Panc1 (cell line): ENCODE data around the gene MAPK7. TPM values are rescaled to one million over a fixed set of nuclear protein-coding genes. Genes with fewer than 3 reads are reported as not detected.

Experiments
- ATAC-seq: fragments of 200-7000 bp; cut with Tn5 transposase; 2 replicates; pipeline ENCODE4 v1.9.1; 2020; ENCODE audit warnings: mild to moderate bottlenecking, moderate library complexity
- BruUV-seq: library from RNA; stranded (reverse); fragments of 400-500 nt; replicated peaks from 2 replicates; lab custom pipeline; 2021; lab: Mats Ljungman, UMichigan
- CTCF ChIA-PET: fragments of 300-600 bp; sonication (Branson Sonifier 250); formaldehyde crosslinking; loops from one replicate; lab custom pipeline; 2022; ENCODE audit warnings: antibody characterized with exemption; lab: Charles Lee
- POLR2A ChIA-PET: fragments of 300-600 bp; sonication (Branson Sonifier 250); formaldehyde crosslinking; loops from one replicate; lab custom pipeline; 2022; ENCODE audit warnings: antibody characterized with exemption; lab: Charles Lee
- DNase-seq: peaks from one replicate; pipeline ENCODE4 v3.0.0-alpha.2; 2010; ENCODE audit warnings: low read depth, low spot score
- H3K27ac ChIP-seq: 2 replicates; pipeline ENCODE4 v1.5.1; 2011; ENCODE audit warnings: mild to moderate bottlenecking, low read length, inconsistent platforms
- H3K27me3 ChIP-seq: fragments of 200-500 bp; sonication (Bioruptor generic); 2 replicates; pipeline ENCODE4 v1.6.0; 2014; ENCODE audit warnings: low read length, inconsistent platforms; ENCODE audit not compliant: control insufficient read depth, insufficient read depth
- H3K36me3 ChIP-seq: fragments of 200-500 bp; sonication (Bioruptor generic); 2 replicates; pipeline ENCODE4 v1.5.1; 2014; ENCODE audit warnings: inconsistent platforms, mild to moderate bottlenecking, low read length, moderate library complexity; ENCODE audit not compliant: control insufficient read depth, insufficient read depth
- H3K4me1 ChIP-seq: 2 replicates; pipeline ENCODE4 v1.5.1; 2011; ENCODE audit warnings: inconsistent platforms, mild to moderate bottlenecking, low read length, moderate library complexity; ENCODE audit not compliant: control insufficient read depth, insufficient read depth
- H3K4me3 ChIP-seq, 2 experiments: 2 replicates each; pipeline ENCODE4 v1.5.1; 2011 to 2012; ENCODE audit warnings: low read depth in 2 of 2, low read length in 2 of 2, mild to moderate bottlenecking in 2 of 2, inconsistent platforms in 1 of 2, moderate library complexity in 1 of 2
- H3K9me3 ChIP-seq: fragments of 200-500 bp; sonication (Bioruptor generic); 2 replicates; pipeline ENCODE4 v1.5.1; 2014; ENCODE audit warnings: low read depth, mild to moderate bottlenecking, inconsistent platforms, low read length, moderate library complexity; ENCODE audit not compliant: control insufficient read depth, insufficient read depth
- CTCF ChIP-seq: fragments of 450-650 bp; IDR thresholded peaks from 2 replicates; pipeline ENCODE4 v1.5.1; 2017; ENCODE audit warnings: mild to moderate bottlenecking
- POLR2AphosphoS5 ChIP-seq: IDR thresholded peaks from 2 replicates; pipeline ENCODE4 v1.6.1; 2012; ENCODE audit warnings: mild to moderate bottlenecking, low read depth, low read length, moderate library complexity
- SIN3A ChIP-seq: IDR thresholded peaks from 2 replicates; pipeline ENCODE4 v1.6.1; 2012; ENCODE audit warnings: low read depth, mild to moderate bottlenecking, low read length, moderate library complexity, borderline replicate concordance; ENCODE audit not compliant: insufficient read depth
- TCF7L2 ChIP-seq: IDR thresholded peaks from 2 replicates; pipeline ENCODE4 v1.6.1; 2011; ENCODE audit warnings: mild to moderate bottlenecking, low read depth, low read length, inconsistent platforms
- in situ Hi-C: cut with HindIII; loops from 2 replicates; pipeline ENCODE4 v1.10.0; 2016; ENCODE audit warnings: low sequenced_read_pairs, low pct_unique_long_range_greater_than_20kb
- intact Hi-C: fragments of 100-400 bp; cut with micrococcal nuclease; formaldehyde crosslinking; loops from one replicate; pipeline ENCODE4 v1.10.0; 2022; ENCODE audit not compliant: unreplicated experiment
- total RNA-seq: library from RNA; stranded (reverse); gene quantifications from one replicate; pipeline ENCODE4 v1.2.1, GENCODE V29; 2021; ENCODE audit not compliant: unreplicated experiment
- TF ChIP-seq, protein P1 (sequence below), 2 experiments: IDR thresholded peaks; 2 replicates each; pipeline ENCODE4 v1.6.1; 2011 to 2012; ENCODE audit warnings: low read depth in 2 of 2, control low read depth in 1 of 2, low read length in 1 of 2, mild to moderate bottlenecking in 1 of 2, moderate library complexity in 1 of 2; ENCODE audit not compliant: insufficient read depth in 1 of 2

MAPK7 gene
- total RNA-seq, 1 experiment from 2014 or later = 28.9 TPM

- no peak overlapping the region for H3K4me3 ChIP-seq
- no peaks in the 10 kb centered on the region for H3K9me3 ChIP-seq
- BruUV-seq = no TSS peak
- ChIA-PET CTCF (no interaction called here), POLR2A (no interaction called here)
- H3K27ac ChIP-seq = no peak overlapping the region
- TF ChIP-seq POLR2AphosphoS5 = no peak
- no peak for TF ChIP-seq SIN3A
- in situ Hi-C loops (no loop called here), intact Hi-C loops (no loop called here)
- no peaks in the 10 kb centered on the region for H3K4me1 ChIP-seq
- H3K36me3 ChIP-seq = no peaks in the 10 kb centered on the region
- DNase-seq (no peak), ATAC-seq (no peak)
- no peaks in the 10 kb centered on the region for H3K27me3 ChIP-seq
Observed at GRCh38 chr17:19403021-19403420, 24.7 kb downstream of the MAPK7 start.

DNA sequence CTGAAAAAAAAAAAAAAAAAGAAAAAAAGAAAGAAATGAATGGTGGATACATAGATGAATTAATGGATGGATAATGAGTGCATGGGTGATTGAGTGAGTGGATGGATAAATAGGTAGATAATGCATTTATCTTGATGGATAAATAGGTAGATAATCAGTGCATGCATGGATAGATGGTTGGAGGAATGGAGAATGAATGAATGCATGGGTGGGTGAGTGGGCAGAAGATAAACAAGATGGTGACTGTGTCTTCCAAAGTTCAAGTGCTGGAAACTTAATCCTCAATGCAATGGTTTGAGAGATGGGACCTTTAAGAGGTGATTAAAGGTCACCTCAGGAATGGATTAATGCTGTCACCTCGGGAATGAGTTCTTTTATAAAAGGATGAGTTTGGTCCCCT lies 26.0 kb downstream of the MAPK7 start:
- Histone ChIP-seq H3K4me3 (no peak overlapping the region), H3K27ac (no peak overlapping the region), H3K36me3 (no peaks in the 10 kb centered on the region), H3K9me3 (no peaks in the 10 kb centered on the region), H3K4me1 (no peaks in the 10 kb centered on the region), H3K27me3 (no peaks in the 10 kb centered on the region)
- CTCF ChIA-PET = no interaction called here
- TF ChIP-seq CTCF (no peak), POLR2AphosphoS5 (no peak), TCF7L2 (no peak), SIN3A (no peak)
- TF ChIP-seq, protein P1, sequence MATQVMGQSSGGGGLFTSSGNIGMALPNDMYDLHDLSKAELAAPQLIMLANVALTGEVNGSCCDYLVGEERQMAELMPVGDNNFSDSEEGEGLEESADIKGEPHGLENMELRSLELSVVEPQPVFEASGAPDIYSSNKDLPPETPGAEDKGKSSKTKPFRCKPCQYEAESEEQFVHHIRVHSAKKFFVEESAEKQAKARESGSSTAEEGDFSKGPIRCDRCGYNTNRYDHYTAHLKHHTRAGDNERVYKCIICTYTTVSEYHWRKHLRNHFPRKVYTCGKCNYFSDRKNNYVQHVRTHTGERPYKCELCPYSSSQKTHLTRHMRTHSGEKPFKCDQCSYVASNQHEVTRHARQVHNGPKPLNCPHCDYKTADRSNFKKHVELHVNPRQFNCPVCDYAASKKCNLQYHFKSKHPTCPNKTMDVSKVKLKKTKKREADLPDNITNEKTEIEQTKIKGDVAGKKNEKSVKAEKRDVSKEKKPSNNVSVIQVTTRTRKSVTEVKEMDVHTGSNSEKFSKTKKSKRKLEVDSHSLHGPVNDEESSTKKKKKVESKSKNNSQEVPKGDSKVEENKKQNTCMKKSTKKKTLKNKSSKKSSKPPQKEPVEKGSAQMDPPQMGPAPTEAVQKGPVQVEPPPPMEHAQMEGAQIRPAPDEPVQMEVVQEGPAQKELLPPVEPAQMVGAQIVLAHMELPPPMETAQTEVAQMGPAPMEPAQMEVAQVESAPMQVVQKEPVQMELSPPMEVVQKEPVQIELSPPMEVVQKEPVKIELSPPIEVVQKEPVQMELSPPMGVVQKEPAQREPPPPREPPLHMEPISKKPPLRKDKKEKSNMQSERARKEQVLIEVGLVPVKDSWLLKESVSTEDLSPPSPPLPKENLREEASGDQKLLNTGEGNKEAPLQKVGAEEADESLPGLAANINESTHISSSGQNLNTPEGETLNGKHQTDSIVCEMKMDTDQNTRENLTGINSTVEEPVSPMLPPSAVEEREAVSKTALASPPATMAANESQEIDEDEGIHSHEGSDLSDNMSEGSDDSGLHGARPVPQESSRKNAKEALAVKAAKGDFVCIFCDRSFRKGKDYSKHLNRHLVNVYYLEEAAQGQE (IDR thresholded peaks at IDR 0.05; ENCODE audit: insufficient read depth in 1 of 2, low read depth in 2 of 2, low read length in 1 of 2) = no peak
- in situ Hi-C loops = no loop called here
- POLR2A ChIA-PET = no interaction called here
- DNase-seq = no peak
- no TSS peak for BruUV-seq
- no peak for ATAC-seq
- intact Hi-C loops = no loop called here

DNA sequence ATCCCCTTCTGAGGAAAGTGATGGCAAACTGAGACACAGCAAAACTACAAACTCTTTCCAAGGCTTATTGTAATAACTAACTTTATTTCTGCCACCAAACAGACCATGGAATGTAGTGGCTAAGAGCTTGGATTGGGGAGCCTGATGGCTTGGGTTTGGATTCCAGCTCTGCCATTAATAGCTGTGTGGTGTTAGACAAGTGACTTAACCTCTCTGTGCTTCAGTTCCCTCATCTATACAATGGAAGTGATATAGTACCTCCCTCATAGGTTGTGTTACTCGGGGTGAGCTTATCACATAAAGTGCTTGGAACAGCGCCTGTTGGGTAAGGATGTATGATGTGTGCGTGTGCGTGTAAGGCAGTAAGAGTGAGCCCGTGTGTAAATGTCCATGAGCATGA lies 26.8 kb downstream of the MAPK7 start:
- Histone ChIP-seq H3K4me3 (no peak overlapping the region), H3K27ac (no peak overlapping the region), H3K9me3 (no peaks in the 10 kb centered on the region), H3K36me3 (no peaks in the 10 kb centered on the region), H3K4me1 (no peaks in the 10 kb centered on the region), H3K27me3 (no peaks in the 10 kb centered on the region)
- no peak for ATAC-seq
- ChIA-PET CTCF (no interaction called here), POLR2A (interaction anchor here (0.5 kb wide), 1 partner anchor 61 kb away, joined by 3 read pairs; no protein-coding TSS in a partner anchor)
- intact Hi-C loops (no loop called here), in situ Hi-C loops (no loop called here)
- no TSS peak for BruUV-seq
- TF ChIP-seq SIN3A (no peak), TCF7L2 (no peak), POLR2AphosphoS5 (no peak), CTCF (no peak)
- TF ChIP-seq, protein P1 (IDR thresholded peaks at IDR 0.05; ENCODE audit: insufficient read depth in 1 of 2, low read depth in 2 of 2, low read length in 1 of 2) = no peak
- DNase-seq = no peak
